ENCODE data around the gene STK24.

STK24 gene

DNA sequence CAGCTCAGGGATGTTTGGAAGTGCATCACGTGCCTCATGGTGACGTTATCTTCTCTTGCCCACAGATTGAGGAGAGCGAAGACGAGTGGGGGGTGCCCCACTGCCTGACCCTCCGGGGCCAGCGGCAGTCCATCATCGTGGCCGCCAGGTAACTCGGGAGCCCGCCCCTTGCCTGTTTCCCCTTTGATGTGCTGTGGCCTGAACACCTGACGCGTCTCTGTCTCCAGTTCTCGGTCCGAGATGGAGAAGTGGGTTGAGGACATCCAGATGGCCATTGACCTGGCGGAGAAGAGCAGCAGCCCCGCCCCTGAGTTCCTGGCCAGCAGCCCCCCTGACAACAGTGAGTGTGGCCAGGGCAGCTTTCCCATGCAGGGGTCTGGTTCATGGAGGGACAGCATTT, 137.0 kb downstream of the STK24 start:
- TF ChIP-seq, protein P1, sequence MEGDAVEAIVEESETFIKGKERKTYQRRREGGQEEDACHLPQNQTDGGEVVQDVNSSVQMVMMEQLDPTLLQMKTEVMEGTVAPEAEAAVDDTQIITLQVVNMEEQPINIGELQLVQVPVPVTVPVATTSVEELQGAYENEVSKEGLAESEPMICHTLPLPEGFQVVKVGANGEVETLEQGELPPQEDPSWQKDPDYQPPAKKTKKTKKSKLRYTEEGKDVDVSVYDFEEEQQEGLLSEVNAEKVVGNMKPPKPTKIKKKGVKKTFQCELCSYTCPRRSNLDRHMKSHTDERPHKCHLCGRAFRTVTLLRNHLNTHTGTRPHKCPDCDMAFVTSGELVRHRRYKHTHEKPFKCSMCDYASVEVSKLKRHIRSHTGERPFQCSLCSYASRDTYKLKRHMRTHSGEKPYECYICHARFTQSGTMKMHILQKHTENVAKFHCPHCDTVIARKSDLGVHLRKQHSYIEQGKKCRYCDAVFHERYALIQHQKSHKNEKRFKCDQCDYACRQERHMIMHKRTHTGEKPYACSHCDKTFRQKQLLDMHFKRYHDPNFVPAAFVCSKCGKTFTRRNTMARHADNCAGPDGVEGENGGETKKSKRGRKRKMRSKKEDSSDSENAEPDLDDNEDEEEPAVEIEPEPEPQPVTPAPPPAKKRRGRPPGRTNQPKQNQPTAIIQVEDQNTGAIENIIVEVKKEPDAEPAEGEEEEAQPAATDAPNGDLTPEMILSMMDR (IDR thresholded peaks at IDR 0.05; ENCODE audit: low read depth, low read length) = no peak
- H3K36me3 ChIP-seq = peaks cover 19% of the 10 kb centered on the region
- H3K4me3 ChIP-seq (ENCODE audit: low read depth, low read length) = no peak overlapping the region
- H3K9me3 ChIP-seq = no peaks in the 10 kb centered on the region
- DNase-seq = no peak
- no peaks in the 10 kb centered on the region for H3K27me3 ChIP-seq
- H3K4me1 ChIP-seq = peaks cover 3% of the 10 kb centered on the region; the same call in 1 of the 2 replicates

DNA sequence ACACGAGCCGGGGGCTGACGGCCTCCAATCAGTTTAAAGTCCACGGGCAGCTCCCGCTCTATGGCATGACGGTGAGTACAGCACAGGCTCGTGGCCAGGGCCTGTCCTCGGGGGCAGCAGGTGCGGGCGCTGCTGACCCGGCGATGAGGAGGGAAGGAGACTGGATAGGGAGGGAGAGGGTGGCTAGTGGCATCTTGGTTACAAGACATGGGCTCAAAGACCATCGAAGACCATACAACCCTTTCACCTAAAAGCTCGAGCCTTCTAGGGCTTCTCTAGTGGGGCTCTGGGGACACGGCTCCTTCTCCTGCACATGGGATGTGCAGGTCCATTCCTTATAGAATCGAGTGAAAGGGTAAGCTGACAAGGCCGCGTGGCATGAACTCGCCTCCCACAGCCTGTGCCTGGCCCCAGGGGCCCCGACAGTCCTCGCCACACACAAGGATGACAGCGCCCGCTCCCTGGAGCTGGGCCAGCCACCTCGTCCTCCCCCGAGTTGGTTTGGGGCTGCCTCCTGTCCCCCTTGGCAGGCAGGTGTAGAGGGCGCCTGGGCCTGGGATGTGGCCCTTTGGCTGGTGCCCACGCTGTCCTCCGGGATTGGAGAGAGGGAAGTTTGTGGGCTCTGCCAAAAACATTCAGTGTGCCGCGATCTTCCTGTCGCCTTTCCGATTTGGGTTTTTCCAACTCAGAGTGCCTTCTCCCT, 137.6 kb downstream of the STK24 start:
- TF ChIP-seq, protein P1 (IDR thresholded peaks at IDR 0.05; ENCODE audit: low read depth, low read length) = no peak
- Histone ChIP-seq H3K36me3 (peaks cover 19% of the 10 kb centered on the region), H3K9me3 (no peaks in the 10 kb centered on the region), H3K4me3 (ENCODE audit: low read depth, low read length) (no peak overlapping the region), H3K4me1 (peaks cover 3% of the 10 kb centered on the region; the same call in 1 of the 2 replicates), H3K27me3 (no peaks in the 10 kb centered on the region)
- DNase-seq = no peak

DNA sequence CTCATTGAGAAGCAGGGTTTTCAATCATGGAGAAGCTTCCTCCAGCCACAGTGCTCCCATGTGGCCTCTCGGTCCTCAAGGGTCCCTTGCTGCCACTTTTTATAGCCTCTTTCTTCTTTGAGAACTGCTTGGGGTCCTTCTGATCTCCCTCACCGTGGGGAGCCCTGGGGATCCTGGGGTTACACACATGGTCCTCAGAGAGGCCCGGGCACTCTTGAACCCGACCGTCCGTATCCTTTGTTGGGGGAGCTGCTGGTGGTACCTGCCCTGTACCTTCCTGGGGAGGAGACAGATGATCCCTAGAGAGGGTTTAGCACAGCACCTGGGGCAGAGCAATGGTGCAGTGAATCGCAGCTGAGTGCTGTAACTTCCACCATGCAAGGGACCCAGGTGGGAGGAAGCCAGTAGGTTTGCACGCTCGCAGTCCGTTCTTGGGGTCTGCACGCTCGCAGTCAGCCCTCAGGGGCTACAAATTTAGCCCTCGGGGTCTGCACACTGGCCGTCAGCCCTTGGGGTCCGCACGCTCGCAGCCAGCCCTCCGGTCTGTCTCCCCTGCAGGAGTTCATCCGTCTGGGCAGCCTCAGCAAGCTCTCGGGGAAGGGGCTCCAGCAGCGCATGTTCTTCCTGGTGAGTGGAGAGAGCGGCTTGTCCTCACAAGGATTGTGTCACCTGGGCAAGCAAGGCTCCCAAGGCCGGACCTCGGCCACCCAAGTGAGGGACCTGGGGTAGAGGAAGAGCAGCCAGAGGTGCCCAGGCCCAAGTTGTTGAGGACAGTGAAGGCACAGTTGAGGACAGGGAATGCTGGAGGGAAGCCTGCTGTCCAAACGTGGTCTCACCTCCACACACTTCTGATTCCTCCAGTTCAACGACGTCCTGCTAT, 138.4 kb downstream of the STK24 start:
- H3K4me3 ChIP-seq (ENCODE audit: low read depth, low read length) = no peak overlapping the region
- no peaks in the 10 kb centered on the region for H3K9me3 ChIP-seq
- H3K27me3 ChIP-seq = no peaks in the 10 kb centered on the region
- no peak for DNase-seq
- TF ChIP-seq, protein P1 (IDR thresholded peaks at IDR 0.05; ENCODE audit: low read depth, low read length) = no peak
- H3K36me3 ChIP-seq = peaks cover 19% of the 10 kb centered on the region
- peaks cover 3% of the 10 kb centered on the region; the same call in 1 of the 2 replicates for H3K4me1 ChIP-seq

GRCh38 chr13:98436233-98436910, 140.5 kb downstream of the STK24 start:
- Histone ChIP-seq H3K9me3 (no peaks in the 10 kb centered on the region), H3K27me3 (no peaks in the 10 kb centered on the region), H3K4me3 (ENCODE audit: low read depth, low read length) (no peak overlapping the region), H3K36me3 (peaks cover 23% of the 10 kb centered on the region; the same call in 1 of the 2 replicates), H3K4me1 (no peaks in the 10 kb centered on the region)
- DNase-seq = no peak
- TF ChIP-seq, protein P1 (IDR thresholded peaks at IDR 0.05; ENCODE audit: low read depth, low read length) = no peak

- H3K27me3 ChIP-seq = no peaks in the 10 kb centered on the region
- H3K4me1 ChIP-seq = no peaks in the 10 kb centered on the region
- no peaks in the 10 kb centered on the region for H3K9me3 ChIP-seq
- no peak for DNase-seq
- H3K36me3 ChIP-seq = peaks cover 18% of the 10 kb centered on the region
- no peak overlapping the region for H3K4me3 ChIP-seq (ENCODE audit: low read depth, low read length)
- TF ChIP-seq, protein P1 (IDR thresholded peaks at IDR 0.05; ENCODE audit: low read depth, low read length) = no peak
Observed at GRCh38 chr13:98435376-98435775, 141.5 kb downstream of the STK24 start.

Data from BE2C (cell line).